ENCODE data around the gene FGF21.

The FGF21 gene

GRCh38 chr19:48795685-48796070 is 40.4 kb downstream of the FGF21 start:
- DNase-seq, result no peak

- DNase-seq, result no peak
Observed at GRCh38 chr19:48796298-48797083, 41.2 kb downstream of the FGF21 start.

GRCh38 chr19:48797103-48797502 is 41.8 kb downstream of the FGF21 start:
- DNase-seq, result no peak

- no peak for DNase-seq
Observed at GRCh38 chr19:48798937-48799336, 43.6 kb downstream of the FGF21 start.

- no peak for DNase-seq
Observed at GRCh38 chr19:48799358-48800300, 44.3 kb downstream of the FGF21 start.

- DNase-seq, result no peak
Observed at GRCh38 chr19:48802623-48803022, 47.3 kb downstream of the FGF21 start.

- no peak for DNase-seq
Observed at GRCh38 chr19:48804496-48804895, 49.2 kb downstream of the FGF21 start.

- DNase-seq, result no peak
Observed at GRCh38 chr19:48805452-48805851, 50.1 kb downstream of the FGF21 start.

GRCh38 chr19:48806518-48806817 is 51.1 kb downstream of the FGF21 start:
- DNase-seq, result no peak

- no peak for DNase-seq
Observed at GRCh38 chr19:48806818-48807589, 51.7 kb downstream of the FGF21 start.

GRCh38 chr19:48807590-48808308 is 52.4 kb downstream of the FGF21 start:
- no peak for DNase-seq

Measured in bone marrow (tissue), 2 donors.